ENCODE results near the gene CSTPP1.

DNA sequence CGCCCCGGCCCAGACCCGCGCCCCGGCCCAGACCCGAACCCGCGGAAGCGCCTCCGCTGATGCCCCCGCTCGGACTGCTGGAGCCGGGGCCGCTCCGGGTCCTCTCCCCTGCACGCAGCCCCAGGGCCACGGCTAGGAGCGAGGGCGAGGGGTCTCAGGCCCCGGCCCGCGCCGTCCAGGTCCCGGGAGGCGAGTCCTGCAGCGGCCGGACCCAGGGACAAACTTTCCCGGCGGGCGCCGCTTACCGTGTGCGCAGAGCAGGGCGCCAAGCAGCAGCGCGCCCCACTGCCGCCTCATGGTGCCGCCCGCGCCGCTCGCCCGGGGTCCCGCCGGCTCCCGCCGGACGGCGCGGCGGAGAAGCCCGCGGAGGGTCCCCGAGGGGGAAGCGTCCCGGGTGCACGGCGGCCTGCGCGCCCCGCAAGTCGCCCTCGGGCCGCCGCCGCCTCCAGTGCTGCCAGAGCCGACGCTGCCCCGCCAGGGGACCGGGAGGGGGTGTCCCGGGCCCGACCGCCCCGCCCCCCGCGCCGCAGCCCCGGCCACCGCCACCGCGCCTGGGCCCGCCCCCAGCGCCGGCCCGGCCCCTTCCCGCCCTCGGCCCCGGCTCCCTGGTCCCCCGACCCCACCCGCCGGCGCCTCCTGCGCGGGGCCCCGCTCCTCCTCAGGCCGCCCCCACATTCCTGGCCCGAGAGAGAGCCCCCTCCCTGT, 18.3 kb upstream of the CSTPP1 start, which contains the start of gene LRP4:
- TF ChIP-seq, protein P1, sequence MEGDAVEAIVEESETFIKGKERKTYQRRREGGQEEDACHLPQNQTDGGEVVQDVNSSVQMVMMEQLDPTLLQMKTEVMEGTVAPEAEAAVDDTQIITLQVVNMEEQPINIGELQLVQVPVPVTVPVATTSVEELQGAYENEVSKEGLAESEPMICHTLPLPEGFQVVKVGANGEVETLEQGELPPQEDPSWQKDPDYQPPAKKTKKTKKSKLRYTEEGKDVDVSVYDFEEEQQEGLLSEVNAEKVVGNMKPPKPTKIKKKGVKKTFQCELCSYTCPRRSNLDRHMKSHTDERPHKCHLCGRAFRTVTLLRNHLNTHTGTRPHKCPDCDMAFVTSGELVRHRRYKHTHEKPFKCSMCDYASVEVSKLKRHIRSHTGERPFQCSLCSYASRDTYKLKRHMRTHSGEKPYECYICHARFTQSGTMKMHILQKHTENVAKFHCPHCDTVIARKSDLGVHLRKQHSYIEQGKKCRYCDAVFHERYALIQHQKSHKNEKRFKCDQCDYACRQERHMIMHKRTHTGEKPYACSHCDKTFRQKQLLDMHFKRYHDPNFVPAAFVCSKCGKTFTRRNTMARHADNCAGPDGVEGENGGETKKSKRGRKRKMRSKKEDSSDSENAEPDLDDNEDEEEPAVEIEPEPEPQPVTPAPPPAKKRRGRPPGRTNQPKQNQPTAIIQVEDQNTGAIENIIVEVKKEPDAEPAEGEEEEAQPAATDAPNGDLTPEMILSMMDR (IDR thresholded peaks at IDR 0.05; ENCODE audit: low read length) = no peak
- no peak for TF ChIP-seq EZH2 (IDR thresholded peaks at IDR 0.05; ENCODE audit: borderline replicate concordance, low read length)

All from OCI-LY1 (cell line).